AG04449 (cell line): ENCODE data around the gene AGAP3.

Experiments used
- CTCF ChIA-PET: fragments of 350-600 bp; formaldehyde crosslinking; extraction: SDS; loops from one replicate; lab custom pipeline; 2021; ENCODE audit warnings: antibody characterized with exemption; lab: Yijun Ruan, JAX
- POLR2A ChIA-PET: fragments of 400-600, 350-600 bp; formaldehyde crosslinking; extraction: SDS; loops from one replicate; lab custom pipeline; 2020; ENCODE audit warnings: antibody characterized with exemption, inconsistent platforms; lab: Yijun Ruan, JAX
- DNase-seq: peaks from one replicate; pipeline ENCODE4 v3.0.0-alpha.2; 2010; ENCODE audit warnings: low read depth, low spot score
- H3K4me3 ChIP-seq: 2 replicates; pipeline ENCODE4 v1.5.1; 2011; ENCODE audit warnings: low read depth, mild to moderate bottlenecking, control low read depth, low read length
- CTCF ChIP-seq: IDR thresholded peaks from one replicate; pipeline ENCODE4 v1.5.1; 2011; ENCODE audit warnings: mild to moderate bottlenecking, moderate library complexity, low read length, control low read depth, inconsistent platforms; ENCODE audit not compliant: insufficient read depth; ENCODE audit errors: missing control alignments

AGAP3 gene

GRCh38 chr7:151099486-151100211, 13.4 kb downstream of the AGAP3 start:
- POLR2A ChIA-PET, result no interaction called here

GRCh38 chr7:151100921-151101320, 14.6 kb downstream of the AGAP3 start:
- DNase-seq, result no peak
- H3K4me3 ChIP-seq, result no peak overlapping the region
- ChIA-PET POLR2A (no interaction called here), CTCF (interaction anchor here (1.0 to 5.6 kb wide), 3 partner anchors 10 to 13 kb away, joined by 3 to 52 read pairs (median 4); no protein-coding TSS in a partner anchor)
- no peak for TF ChIP-seq CTCF

More at GRCh38 chr7:151099486-151100211, 13.4 kb downstream of the AGAP3 start:
- no peak overlapping the region for H3K4me3 ChIP-seq
- CTCF ChIA-PET, result interaction anchor here (1.2 to 5.6 kb wide), 2 partner anchors 12 kb away, joined by 3 to 52 read pairs; no protein-coding TSS in a partner anchor
- TF ChIP-seq CTCF, result no peak
- DNase-seq, result no peak

GRCh38 chr7:151101621-151102396, 15.5 kb downstream of the AGAP3 start:
- H3K4me3 ChIP-seq, result no peak overlapping the region
- no peak for TF ChIP-seq CTCF
- ChIA-PET POLR2A (interaction anchor here (0.7 kb wide), 1 partner anchor 65 kb away, joined by 7 read pairs; no protein-coding TSS in a partner anchor), CTCF (interaction anchor here (2.2 to 16.7 kb wide), 3 partner anchors 10 to 84 kb away, joined by 12 to 347 read pairs (median 52); partner anchors contain the start of genes AGAP3, FASTK and TMUB1)
- no peak for DNase-seq

- H3K4me3 ChIP-seq, result no peak overlapping the region
- TF ChIP-seq CTCF, result no peak
- ChIA-PET CTCF (interaction anchor here (0.9 to 16.7 kb wide), 4 partner anchors 9 to 85 kb away, joined by 8 to 347 read pairs (median 32); partner anchors contain the start of genes AGAP3, FASTK and TMUB1), POLR2A (no interaction called here)
- DNase-seq, result no peak
Observed at GRCh38 chr7:151102991-151103390, 16.7 kb downstream of the AGAP3 start.

GRCh38 chr7:151103973-151104372, 17.7 kb downstream of the AGAP3 start:
- ChIA-PET CTCF (interaction anchor here (1.1 to 16.7 kb wide), 6 partner anchors 8 to 94 kb away, joined by 3 to 347 read pairs (median 32); partner anchors contain the start of genes AGAP3, FASTK and TMUB1), POLR2A (no interaction called here)
- DNase-seq, result no peak
- no peak overlapping the region for H3K4me3 ChIP-seq
- TF ChIP-seq CTCF, result no peak
